HEK293T (cell line): ENCODE measurements around the gene CRYGS.

ENCODE experiments used
- ARNT ChIP-seq: fragments of 450-650 bp; IDR thresholded peaks from 2 replicates; pipeline ENCODE4 v1.6.1; 2017; ENCODE audit warnings: mild to moderate bottlenecking
- BHLHE40 ChIP-seq: fragments of 450-650 bp; IDR thresholded peaks from 2 replicates; pipeline ENCODE4 v1.6.1; 2016; ENCODE audit warnings: mild to moderate bottlenecking, moderate library complexity, borderline replicate concordance
- ELF4 ChIP-seq: fragments of 450-650 bp; IDR thresholded peaks from 2 replicates; pipeline ENCODE4 v1.6.1; 2017; ENCODE audit warnings: antibody characterized with exemption
- FOXA1 ChIP-seq: fragments of 450-650 bp; IDR thresholded peaks from 2 replicates; pipeline ENCODE4 v1.6.1; 2016; ENCODE audit warnings: mild to moderate bottlenecking
- FOXM1 ChIP-seq: fragments of 450-650 bp; IDR thresholded peaks from 2 replicates; pipeline ENCODE4 v1.6.1; 2017; ENCODE audit warnings: mild to moderate bottlenecking, borderline replicate concordance
- HDGF ChIP-seq: fragments of 450-650 bp; IDR thresholded peaks from 2 replicates; pipeline ENCODE4 v1.6.1; 2017; ENCODE audit warnings: antibody characterized with exemption, borderline replicate concordance
- PKNOX1 ChIP-seq: fragments of 450-650 bp; IDR thresholded peaks from 2 replicates; pipeline ENCODE4 v1.6.1; 2016
- SUZ12 ChIP-seq: fragments of 450-650 bp; IDR thresholded peaks from 2 replicates; pipeline ENCODE4 v1.6.1; 2016; ENCODE audit warnings: mild to moderate bottlenecking

DNA sequence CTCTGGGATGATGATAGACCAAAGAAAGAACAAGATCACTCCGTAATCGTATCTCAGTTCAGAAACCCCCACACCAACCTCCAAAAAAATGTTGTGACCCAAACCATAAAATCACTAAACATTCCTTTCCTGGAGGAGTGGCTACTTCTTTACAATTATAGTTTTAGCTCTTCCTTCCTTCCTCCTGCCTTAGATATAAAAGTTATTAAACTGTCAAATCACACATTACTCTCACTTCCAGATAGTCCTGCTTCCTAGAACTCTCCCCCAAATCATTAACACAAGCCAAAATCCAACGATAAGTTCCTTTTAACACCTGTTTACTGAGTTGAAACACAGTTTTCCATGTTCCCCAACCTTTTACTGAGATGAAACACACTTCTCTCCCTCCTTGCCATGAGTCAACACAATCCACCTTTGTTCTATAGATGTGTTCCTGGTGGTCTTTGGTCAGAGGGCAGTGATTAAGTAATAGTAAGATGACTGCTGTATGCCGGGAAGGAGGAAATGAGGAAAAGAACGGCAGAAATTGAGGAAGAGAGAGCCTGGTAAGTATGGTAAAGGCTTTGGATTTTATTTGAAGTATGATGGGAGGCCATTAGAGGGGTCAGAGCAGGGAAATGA is 8.3 kb upstream of the CRYGS start:
- TF ChIP-seq FOXM1: no peak
- no peak for TF ChIP-seq ARNT
- TF ChIP-seq ELF4: no peak
- TF ChIP-seq HDGF: no peak
- TF ChIP-seq PKNOX1: no peak
- no peak for TF ChIP-seq BHLHE40
- no peak for TF ChIP-seq FOXA1
- TF ChIP-seq SUZ12: no peak
